IMR-90 (cell line): ENCODE measurements around the gene SNX25.

Experiments
- MAZ ChIP-seq: IDR thresholded peaks from 2 replicates; pipeline ENCODE4 v1.6.1; 2012; ENCODE audit warnings: low read depth, mild to moderate bottlenecking, low read length, improper control_type of control experiment, moderate library complexity, borderline replicate concordance
- TF ChIP-seq, protein P1 (sequence below): conservative IDR thresholded peaks from 2 replicates; pipeline ENCODE4 v1.5.1; 2012; ENCODE audit warnings: mild to moderate bottlenecking, low read depth, low read length, improper control_type of control experiment

DNA sequence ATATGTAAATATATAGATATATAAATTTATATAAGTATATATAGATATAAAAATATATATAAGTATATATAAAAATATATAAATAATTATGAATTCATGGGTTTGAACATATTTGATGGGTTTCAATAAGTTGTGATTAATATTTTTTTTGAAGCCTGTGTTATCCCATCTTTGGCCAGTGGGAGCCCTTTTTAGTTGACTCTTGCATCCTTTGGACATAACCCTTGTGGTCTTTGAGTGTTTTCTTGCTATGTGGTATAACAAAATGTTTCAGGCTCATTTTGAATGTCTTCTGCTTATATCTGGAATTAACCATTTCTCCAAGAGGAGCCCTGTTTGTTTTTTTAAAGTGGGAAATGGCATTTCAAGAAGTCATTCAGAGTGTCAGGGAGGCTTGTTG is 15.2 kb downstream of the SNX25 start:
- TF ChIP-seq, protein P1, sequence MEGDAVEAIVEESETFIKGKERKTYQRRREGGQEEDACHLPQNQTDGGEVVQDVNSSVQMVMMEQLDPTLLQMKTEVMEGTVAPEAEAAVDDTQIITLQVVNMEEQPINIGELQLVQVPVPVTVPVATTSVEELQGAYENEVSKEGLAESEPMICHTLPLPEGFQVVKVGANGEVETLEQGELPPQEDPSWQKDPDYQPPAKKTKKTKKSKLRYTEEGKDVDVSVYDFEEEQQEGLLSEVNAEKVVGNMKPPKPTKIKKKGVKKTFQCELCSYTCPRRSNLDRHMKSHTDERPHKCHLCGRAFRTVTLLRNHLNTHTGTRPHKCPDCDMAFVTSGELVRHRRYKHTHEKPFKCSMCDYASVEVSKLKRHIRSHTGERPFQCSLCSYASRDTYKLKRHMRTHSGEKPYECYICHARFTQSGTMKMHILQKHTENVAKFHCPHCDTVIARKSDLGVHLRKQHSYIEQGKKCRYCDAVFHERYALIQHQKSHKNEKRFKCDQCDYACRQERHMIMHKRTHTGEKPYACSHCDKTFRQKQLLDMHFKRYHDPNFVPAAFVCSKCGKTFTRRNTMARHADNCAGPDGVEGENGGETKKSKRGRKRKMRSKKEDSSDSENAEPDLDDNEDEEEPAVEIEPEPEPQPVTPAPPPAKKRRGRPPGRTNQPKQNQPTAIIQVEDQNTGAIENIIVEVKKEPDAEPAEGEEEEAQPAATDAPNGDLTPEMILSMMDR: no peak
- TF ChIP-seq MAZ: no peak
